SU-DHL-6 (cell line): ENCODE data around the gene ZNF418.
"Not testable (repeated sequence)": the region's sequence is repeated elsewhere in the genome, so short reads cannot be mapped to it uniquely, and the experiment has no call there.

Source experiments
- CTCF ChIP-seq: fragments of 200-600 bp; sonication (generic); IDR thresholded peaks from one replicate; pipeline ENCODE4 v1.5.1; 2017; ENCODE audit warnings: antibody characterized with exemption, mild to moderate bottlenecking, low read length, moderate library complexity; ENCODE audit not compliant: insufficient read depth, poor library complexity, severe bottlenecking
- EZH2phosphoT487 ChIP-seq: fragments of 200-600 bp; sonication (generic), shearing (Covaris generic); conservative IDR thresholded peaks from 2 replicates; pipeline ENCODE4 v1.6.1; 2018; ENCODE audit warnings: mild to moderate bottlenecking, antibody characterized with exemption, low read length, moderate library complexity, mixed read lengths

DNA sequence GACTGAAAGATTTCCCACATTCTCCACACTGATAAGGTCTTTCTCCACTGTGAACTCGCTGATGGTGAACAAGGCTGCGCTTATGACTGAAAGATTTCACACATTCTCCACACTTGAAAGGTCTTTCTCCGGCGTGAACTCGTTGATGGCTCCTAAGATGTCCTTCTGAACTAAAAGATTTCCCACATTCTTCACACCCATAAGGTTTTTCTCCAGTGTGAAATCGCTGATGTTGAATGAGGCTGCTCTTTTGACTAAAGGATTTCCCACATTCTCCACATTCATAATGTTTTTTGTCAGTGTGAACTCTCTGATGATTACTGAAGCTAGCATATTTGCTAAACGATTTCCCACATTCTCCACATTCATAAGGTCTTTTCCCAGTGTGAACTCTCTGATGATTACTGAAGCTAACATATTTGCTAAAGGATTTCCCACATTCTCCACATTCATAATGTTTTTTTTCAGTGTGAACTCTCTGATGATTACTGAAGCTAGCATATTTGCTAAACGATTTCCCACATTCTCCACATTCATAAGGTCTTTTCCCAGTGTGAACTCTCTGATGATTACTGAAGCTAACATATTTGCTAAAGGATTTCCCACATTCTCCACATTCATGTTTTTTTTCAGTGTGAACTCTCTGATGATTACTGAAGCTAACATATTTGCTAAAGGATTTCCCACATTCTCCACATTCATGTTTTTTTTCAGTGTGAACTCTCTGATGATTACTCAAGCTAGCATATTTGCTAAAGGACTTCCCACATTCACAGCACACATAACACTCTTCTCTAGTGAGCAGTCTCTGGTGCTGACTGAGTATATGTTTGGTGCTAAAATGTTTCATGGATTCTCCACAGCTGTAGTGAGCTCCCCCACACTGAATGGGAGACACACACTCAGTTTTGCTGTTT lies 61.1 kb downstream of the ZNF418 start:
- TF ChIP-seq EZH2phosphoT487, CTCF: not testable (repeated sequence)
